Measurements from ENCODE around the gene SCN1A. TPM values are rescaled to one million over a fixed set of nuclear protein-coding genes. Genes with fewer than 3 reads are reported as not detected.
A peak's percentile ranks its signal among the peaks of the same experiment; 100 is the strongest.

The SCN1A gene
- total and polyA plus RNA-seq, 4 donors, result 2.1 to 32.6 (median 14.5) TPM

DNA sequence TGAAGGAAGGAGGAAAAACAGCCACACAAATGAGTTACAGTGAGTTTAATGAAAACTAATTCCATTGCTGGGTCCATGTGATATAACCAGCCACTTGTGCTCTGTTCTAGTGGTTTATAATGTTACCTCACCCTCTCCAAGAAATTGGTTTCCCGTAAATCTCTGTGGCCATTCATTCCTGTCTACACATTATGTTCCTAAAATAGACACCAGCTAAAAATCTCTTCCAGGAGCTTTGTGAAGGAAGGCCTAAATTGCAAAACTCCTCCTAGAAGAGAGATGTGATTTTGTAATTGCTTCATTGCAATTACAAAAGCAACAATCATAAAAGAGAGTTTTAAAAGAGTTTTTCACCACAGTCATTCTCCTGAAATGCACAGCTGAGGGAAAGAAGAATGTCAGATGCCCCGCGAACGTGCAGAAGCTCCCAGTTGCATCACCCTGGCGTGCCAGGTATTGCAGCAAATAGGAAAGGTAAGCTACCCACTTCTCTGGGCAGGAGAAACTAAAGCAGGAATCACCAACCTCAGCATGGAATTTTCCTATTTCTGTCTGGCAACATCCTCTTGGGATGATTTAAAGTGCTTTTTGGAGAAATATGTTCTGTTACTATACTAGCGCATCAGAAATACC is 1.7 kb downstream of the SCN1A start:
- Histone ChIP-seq H3K27ac (ENCODE audit: low read depth in 1 of 2, low read length in 1 of 2) (peak overlapping the region in 1 of 2 donors; percentile 52), H3K27me3 (ENCODE audit: control insufficient read depth in 3 of 3, insufficient read depth in 3 of 3, low read length in 2 of 3) (no peaks in the 10 kb centered on the region), H3K4me1 (ENCODE audit: control insufficient read depth in 5 of 5, insufficient read depth in 5 of 5, low read length in 5 of 5) (peaks cover 0 to 8% (median 3%) of the 10 kb centered on the region in 5 donors), H3K9me3 (ENCODE audit: control insufficient read depth in 4 of 4, insufficient read depth in 3 of 4, low read length in 3 of 4) (no peaks in the 10 kb centered on the region), H3K9ac (ENCODE audit: insufficient read depth in 1 of 2, low read length in 2 of 2) (no peak overlapping the region), H3K36me3 (ENCODE audit: control insufficient read depth in 4 of 4, insufficient read depth in 4 of 4, low read length in 4 of 4) (no peaks in the 10 kb centered on the region), H3K4me3 (no peak overlapping the region)
- WGBS, 2 donors, result 54 to 55% methylated on average over 6 of the region's 6 CpGs
- DNase-seq (no peak), ATAC-seq (ENCODE audit: insufficient read depth, low FRiP score) (peak; percentile 68)
- TF ChIP-seq, protein P1, sequence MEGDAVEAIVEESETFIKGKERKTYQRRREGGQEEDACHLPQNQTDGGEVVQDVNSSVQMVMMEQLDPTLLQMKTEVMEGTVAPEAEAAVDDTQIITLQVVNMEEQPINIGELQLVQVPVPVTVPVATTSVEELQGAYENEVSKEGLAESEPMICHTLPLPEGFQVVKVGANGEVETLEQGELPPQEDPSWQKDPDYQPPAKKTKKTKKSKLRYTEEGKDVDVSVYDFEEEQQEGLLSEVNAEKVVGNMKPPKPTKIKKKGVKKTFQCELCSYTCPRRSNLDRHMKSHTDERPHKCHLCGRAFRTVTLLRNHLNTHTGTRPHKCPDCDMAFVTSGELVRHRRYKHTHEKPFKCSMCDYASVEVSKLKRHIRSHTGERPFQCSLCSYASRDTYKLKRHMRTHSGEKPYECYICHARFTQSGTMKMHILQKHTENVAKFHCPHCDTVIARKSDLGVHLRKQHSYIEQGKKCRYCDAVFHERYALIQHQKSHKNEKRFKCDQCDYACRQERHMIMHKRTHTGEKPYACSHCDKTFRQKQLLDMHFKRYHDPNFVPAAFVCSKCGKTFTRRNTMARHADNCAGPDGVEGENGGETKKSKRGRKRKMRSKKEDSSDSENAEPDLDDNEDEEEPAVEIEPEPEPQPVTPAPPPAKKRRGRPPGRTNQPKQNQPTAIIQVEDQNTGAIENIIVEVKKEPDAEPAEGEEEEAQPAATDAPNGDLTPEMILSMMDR (IDR thresholded peaks at IDR 0.05; ENCODE audit: control extremely low read depth, extremely low read depth), result no peak

DNA sequence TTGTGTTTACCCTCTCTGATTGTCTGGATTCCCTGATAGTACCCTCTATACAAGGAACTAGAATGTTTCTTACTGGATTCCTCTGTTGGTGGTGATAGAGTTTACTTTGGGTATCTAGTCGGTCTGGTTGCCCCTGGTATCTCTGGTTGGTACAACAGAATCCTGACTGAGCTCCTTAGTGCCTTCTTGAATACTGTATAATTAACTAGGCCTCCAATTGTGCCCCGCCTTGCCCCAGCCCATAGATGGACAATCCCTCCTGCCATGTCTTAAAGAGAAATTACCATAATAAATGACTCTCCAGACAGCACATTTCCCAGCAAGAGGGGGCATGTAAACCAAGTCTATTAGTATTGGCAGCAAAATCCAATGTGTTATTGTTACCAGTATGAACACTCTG is 2.3 kb downstream of the SCN1A start:
- TF ChIP-seq, protein P1 (IDR thresholded peaks at IDR 0.05; ENCODE audit: control extremely low read depth, extremely low read depth), result no peak
- Histone ChIP-seq H3K4me1 (ENCODE audit: control insufficient read depth in 5 of 5, insufficient read depth in 5 of 5, low read length in 5 of 5) (peaks cover 0 to 8% (median 3%) of the 10 kb centered on the region in 5 donors), H3K9ac (ENCODE audit: insufficient read depth in 1 of 2, low read length in 2 of 2) (no peak overlapping the region), H3K36me3 (ENCODE audit: control insufficient read depth in 4 of 4, insufficient read depth in 4 of 4, low read length in 4 of 4) (no peaks in the 10 kb centered on the region), H3K27me3 (ENCODE audit: control insufficient read depth in 3 of 3, insufficient read depth in 3 of 3, low read length in 2 of 3) (no peaks in the 10 kb centered on the region), H3K9me3 (ENCODE audit: control insufficient read depth in 4 of 4, insufficient read depth in 3 of 4, low read length in 3 of 4) (no peaks in the 10 kb centered on the region), H3K27ac (ENCODE audit: low read depth in 1 of 2, low read length in 1 of 2) (peak overlapping the region in 1 of 2 donors; percentile 42), H3K4me3 (no peak overlapping the region)
- DNase-seq (no peak), ATAC-seq (ENCODE audit: insufficient read depth, low FRiP score) (peak; percentile 53)
- 58 to 88% methylated on average over 2 of the region's 2 CpGs for WGBS, 2 donors

DNA sequence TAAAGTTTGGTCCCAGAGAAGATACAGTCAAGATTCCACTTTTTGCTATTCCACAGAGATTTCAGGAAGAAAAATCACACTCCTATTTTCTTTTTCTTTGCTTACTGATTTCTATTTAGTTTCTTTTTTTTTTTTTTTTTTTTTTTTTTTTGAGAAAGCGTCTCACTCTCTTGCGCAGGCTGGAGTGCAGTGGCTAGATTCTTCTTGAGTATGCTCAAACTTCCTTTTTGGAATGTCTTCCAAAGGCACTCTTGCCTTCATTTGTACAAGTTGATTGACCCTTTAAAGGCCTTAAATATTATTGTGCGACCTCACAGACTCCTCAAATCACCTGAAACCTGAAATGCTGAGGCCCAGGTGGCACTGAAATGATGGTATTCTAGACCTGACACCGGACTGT is 9.6 kb downstream of the SCN1A start:
- H3K9me3 ChIP-seq (ENCODE audit: control insufficient read depth in 4 of 4, insufficient read depth in 3 of 4, low read length in 3 of 4), result no peaks in the 10 kb centered on the region
- no peak overlapping the region for H3K9ac ChIP-seq (ENCODE audit: insufficient read depth in 1 of 2, low read length in 2 of 2)
- no peaks in the 10 kb centered on the region for H3K27me3 ChIP-seq (ENCODE audit: control insufficient read depth in 3 of 3, insufficient read depth in 3 of 3, low read length in 2 of 3)
- H3K27ac ChIP-seq (ENCODE audit: low read depth in 1 of 2, low read length in 1 of 2), result no peak overlapping the region
- TF ChIP-seq, protein P1 (IDR thresholded peaks at IDR 0.05; ENCODE audit: control extremely low read depth, extremely low read depth), result no peak
- H3K4me3 ChIP-seq, result no peak overlapping the region
- no peaks in the 10 kb centered on the region for H3K4me1 ChIP-seq (ENCODE audit: control insufficient read depth in 5 of 5, insufficient read depth in 5 of 5, low read length in 5 of 5)
- DNase-seq (no peak), ATAC-seq (ENCODE audit: insufficient read depth, low FRiP score) (no peak)
- WGBS, 2 donors, result 70 to 96% methylated on average over 4 of the region's 4 CpGs
- no peaks in the 10 kb centered on the region for H3K36me3 ChIP-seq (ENCODE audit: control insufficient read depth in 4 of 4, insufficient read depth in 4 of 4, low read length in 4 of 4)

DNA sequence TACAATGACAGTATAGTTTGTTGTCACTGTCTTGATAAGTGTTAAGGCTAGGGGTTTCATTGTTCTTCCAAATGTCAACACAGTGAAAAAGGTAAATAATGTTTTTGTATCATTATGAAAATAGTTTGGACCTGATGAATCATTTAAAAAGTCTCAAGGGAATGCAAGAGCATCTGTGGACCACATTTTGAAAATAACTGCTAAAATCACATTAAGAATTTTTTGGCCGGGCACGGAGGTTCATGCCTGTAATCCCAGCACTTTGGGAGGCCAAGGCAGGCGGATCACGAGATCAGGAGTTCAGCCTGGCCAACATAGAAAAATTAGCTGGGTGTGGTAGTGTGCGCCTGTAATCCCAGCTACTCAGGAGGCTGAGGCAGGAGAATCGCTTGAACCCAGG is 10.3 kb downstream of the SCN1A start:
- no peaks in the 10 kb centered on the region for H3K9me3 ChIP-seq (ENCODE audit: control insufficient read depth in 4 of 4, insufficient read depth in 3 of 4, low read length in 3 of 4)
- H3K4me3 ChIP-seq, result no peak overlapping the region
- no peak for ATAC-seq (ENCODE audit: insufficient read depth, low FRiP score)
- DNase-seq, result no peak
- no peaks in the 10 kb centered on the region for H3K4me1 ChIP-seq (ENCODE audit: control insufficient read depth in 5 of 5, insufficient read depth in 5 of 5, low read length in 5 of 5)
- TF ChIP-seq, protein P1 (IDR thresholded peaks at IDR 0.05; ENCODE audit: control extremely low read depth, extremely low read depth), result no peak
- WGBS, 2 donors, result 95% methylated on average over 6 of the region's 6 CpGs
- no peaks in the 10 kb centered on the region for H3K36me3 ChIP-seq (ENCODE audit: control insufficient read depth in 4 of 4, insufficient read depth in 4 of 4, low read length in 4 of 4)
- no peaks in the 10 kb centered on the region for H3K27me3 ChIP-seq (ENCODE audit: control insufficient read depth in 3 of 3, insufficient read depth in 3 of 3, low read length in 2 of 3)
- no peak overlapping the region for H3K27ac ChIP-seq (ENCODE audit: low read depth in 1 of 2, low read length in 1 of 2)
- H3K9ac ChIP-seq (ENCODE audit: insufficient read depth in 1 of 2, low read length in 2 of 2), result no peak overlapping the region
